Natural killer cell (primary cell): ENCODE data around the gene AKAP5. TPM values are rescaled to one million over a fixed set of nuclear protein-coding genes. Genes with fewer than 3 reads are reported as not detected.
A peak's percentile ranks its signal among the peaks of the same experiment; 100 is the strongest.

ENCODE experiments used
- ATAC-seq, 3 donors: fragments of 150-1000 bp in 2 of 3; fragments of 200-7000 bp in 1 of 3; cut with Tn5 transposase; 1 replicate in 1 of 3; 2 replicates in 2 of 3; pipeline ENCODE4 v1.10.0; 2021; ENCODE audit warnings: mild to moderate bottlenecking in 2 of 3, moderate library complexity in 2 of 3
- DNase-seq, 2 donors: peaks; one replicate each; pipeline versions ENCODE4 v3.0.0 to v3.0.0-alpha.2; 2013 to 2021; ENCODE audit warnings: mixed read lengths in 1 of 2
- H3K27ac ChIP-seq: one replicate; pipeline ENCODE4 v1.5.1; 2013; ENCODE audit warnings: mild to moderate bottlenecking, low read length
- H3K27me3 ChIP-seq: one replicate; pipeline ENCODE4 v1.6.1; 2013; ENCODE audit warnings: low read length; ENCODE audit not compliant: control insufficient read depth, insufficient read depth
- H3K36me3 ChIP-seq: one replicate; pipeline ENCODE4 v1.6.1; 2013; ENCODE audit warnings: low read length; ENCODE audit not compliant: control insufficient read depth, insufficient read depth
- H3K4me1 ChIP-seq: one replicate; pipeline ENCODE4 v1.6.1; 2013; ENCODE audit warnings: low read length; ENCODE audit not compliant: control insufficient read depth, insufficient read depth
- H3K4me3 ChIP-seq: one replicate; pipeline ENCODE4 v1.5.1; 2013; ENCODE audit warnings: low read length
- H3K9me3 ChIP-seq: one replicate; pipeline ENCODE4 v1.6.1; 2013; ENCODE audit warnings: low read length; ENCODE audit not compliant: control insufficient read depth, insufficient read depth
- H3K27ac Mint-ChIP-seq, 2 donors: one replicate each; pipeline ENCODE4 v1.8.0; 2022; ENCODE audit warnings: mild to moderate bottlenecking in 2 of 2, mixed read lengths in 2 of 2, moderate library complexity in 1 of 2
- H3K27me3 Mint-ChIP-seq, 2 donors: one replicate each; pipeline ENCODE4 v1.8.0; 2022; ENCODE audit warnings: low read depth in 2 of 2, mixed read lengths in 2 of 2
- H3K36me3 Mint-ChIP-seq: one replicate; pipeline ENCODE4 v1.8.0; 2022; ENCODE audit warnings: mixed read lengths
- H3K4me1 Mint-ChIP-seq, 2 donors: one replicate each; pipeline ENCODE4 v1.8.0; 2022; ENCODE audit warnings: mixed read lengths in 2 of 2
- H3K4me3 Mint-ChIP-seq: one replicate; pipeline ENCODE4 v1.8.0; 2022; ENCODE audit warnings: mild to moderate bottlenecking, moderate library complexity, mixed read lengths
- H3K9me3 Mint-ChIP-seq, 2 donors: one replicate each; pipeline ENCODE4 v1.8.0; 2022; ENCODE audit warnings: mixed read lengths in 2 of 2
- WGBS: methylation state at CpG from one replicate; pipeline ENCODE4 v1.1.7; 2013; ENCODE audit warnings: missing lambda C conversion rate; ENCODE audit not compliant: insufficient coverage; 5-methylcytosine and 5-hydroxymethylcytosine counted together
- intact Hi-C: fragments of 100-400 bp; cut with micrococcal nuclease; formaldehyde crosslinking; loops from one replicate; pipeline ENCODE4 v1.14.2; 2022
- total RNA-seq, 4 donors: library from RNA; stranded (reverse); fragments of 120-200 nt in 1 of 4; gene quantifications; one replicate each; pipeline versions ENCODE4 v1.2.3 to v1.2.4, GENCODE V29; 2013 to 2022
- TF ChIP-seq, protein P1 (sequence below): fragments of 200-600 bp; IDR thresholded peaks from one replicate; pipeline ENCODE4 v1.8.0; 2022; ENCODE audit warnings: antibody characterized with exemption

The AKAP5 gene
- total RNA-seq, 3 donors from 2014 or later (not counting 1 experiment from before 2014, with no cell fraction given) = 11.1 to 16.3 (median 12.0) TPM

DNA sequence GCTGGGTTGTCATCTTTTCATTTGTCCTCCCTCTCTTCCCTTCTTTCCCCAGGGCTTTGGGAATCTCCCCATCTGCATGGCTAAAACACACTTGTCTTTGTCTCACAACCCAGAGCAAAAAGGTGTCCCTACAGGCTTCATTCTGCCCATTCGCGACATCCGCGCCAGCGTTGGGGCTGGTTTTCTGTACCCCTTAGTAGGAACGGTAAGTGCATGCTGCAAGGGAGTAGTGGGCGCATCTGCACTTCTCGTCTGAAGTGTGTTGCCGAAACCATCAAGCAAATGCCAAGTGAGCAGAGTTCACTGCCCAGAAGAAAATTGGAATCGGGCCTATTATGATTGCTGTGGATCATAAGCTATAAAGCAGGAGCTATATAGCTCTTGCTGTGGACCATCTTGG, 10.6 kb upstream of the AKAP5 start:
- Histone ChIP-seq H3K36me3 (peaks cover 7% of the 10 kb centered on the region), H3K4me1 (peaks cover 13% of the 10 kb centered on the region), H3K4me3 (no peak overlapping the region), H3K27ac (no peak overlapping the region), H3K9me3 (no peaks in the 10 kb centered on the region), H3K27me3 (no peaks in the 10 kb centered on the region)
- H3K4me3 Mint-ChIP-seq = no peak overlapping the region
- TF ChIP-seq, protein P1, sequence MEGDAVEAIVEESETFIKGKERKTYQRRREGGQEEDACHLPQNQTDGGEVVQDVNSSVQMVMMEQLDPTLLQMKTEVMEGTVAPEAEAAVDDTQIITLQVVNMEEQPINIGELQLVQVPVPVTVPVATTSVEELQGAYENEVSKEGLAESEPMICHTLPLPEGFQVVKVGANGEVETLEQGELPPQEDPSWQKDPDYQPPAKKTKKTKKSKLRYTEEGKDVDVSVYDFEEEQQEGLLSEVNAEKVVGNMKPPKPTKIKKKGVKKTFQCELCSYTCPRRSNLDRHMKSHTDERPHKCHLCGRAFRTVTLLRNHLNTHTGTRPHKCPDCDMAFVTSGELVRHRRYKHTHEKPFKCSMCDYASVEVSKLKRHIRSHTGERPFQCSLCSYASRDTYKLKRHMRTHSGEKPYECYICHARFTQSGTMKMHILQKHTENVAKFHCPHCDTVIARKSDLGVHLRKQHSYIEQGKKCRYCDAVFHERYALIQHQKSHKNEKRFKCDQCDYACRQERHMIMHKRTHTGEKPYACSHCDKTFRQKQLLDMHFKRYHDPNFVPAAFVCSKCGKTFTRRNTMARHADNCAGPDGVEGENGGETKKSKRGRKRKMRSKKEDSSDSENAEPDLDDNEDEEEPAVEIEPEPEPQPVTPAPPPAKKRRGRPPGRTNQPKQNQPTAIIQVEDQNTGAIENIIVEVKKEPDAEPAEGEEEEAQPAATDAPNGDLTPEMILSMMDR = no peak
- 96% methylated on average over 10 of the region's 10 CpGs for WGBS
- ATAC-seq (no peak), DNase-seq (no peak)
- H3K9me3 Mint-ChIP-seq = no peaks in the 10 kb centered on the region
- no peak overlapping the region for H3K27ac Mint-ChIP-seq
- no peaks in the 10 kb centered on the region for H3K36me3 Mint-ChIP-seq
- peaks cover 9 to 26% of the 10 kb centered on the region in 2 donors for H3K4me1 Mint-ChIP-seq
- intact Hi-C loops = no loop called here
- no peaks in the 10 kb centered on the region for H3K27me3 Mint-ChIP-seq

DNA sequence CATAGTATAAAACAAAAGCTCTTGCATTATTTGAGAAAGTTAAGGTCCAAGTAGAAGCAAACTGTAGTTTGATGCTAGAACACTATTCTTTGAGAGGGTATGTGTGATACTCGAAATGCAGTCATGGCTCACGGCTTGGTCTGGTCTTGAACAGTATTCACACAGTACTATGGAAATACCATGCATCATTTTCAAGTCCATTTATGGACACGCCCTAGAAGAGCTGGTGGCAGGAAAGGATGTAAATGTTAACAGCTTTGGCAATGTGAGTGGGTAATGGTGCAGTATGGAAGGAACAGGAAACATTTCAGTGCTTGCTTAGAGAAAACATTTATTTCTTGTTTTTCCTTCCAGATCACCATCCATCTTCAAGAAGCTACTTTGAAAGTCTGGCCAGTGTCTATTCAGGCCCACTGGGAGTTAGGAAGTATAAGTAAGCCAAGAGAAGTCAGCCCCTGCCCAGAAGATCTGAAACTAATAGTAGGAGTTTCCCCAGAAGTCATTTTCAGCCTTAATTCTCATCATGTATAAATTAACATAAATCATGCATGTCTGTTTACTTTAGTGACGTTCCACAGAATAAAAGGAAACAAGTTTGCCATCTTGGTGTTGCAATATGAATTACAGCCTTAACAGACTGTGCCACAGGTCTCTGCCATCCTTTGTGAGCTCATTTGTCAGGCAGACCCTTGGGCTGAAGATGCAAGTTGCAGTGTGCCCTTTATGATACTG, 5.7 kb upstream of the AKAP5 start:
- Histone ChIP-seq H3K27me3 (no peaks in the 10 kb centered on the region), H3K9me3 (no peaks in the 10 kb centered on the region), H3K36me3 (peaks cover 2% of the 10 kb centered on the region), H3K4me1 (peaks cover 10% of the 10 kb centered on the region), H3K27ac (no peak overlapping the region), H3K4me3 (no peak overlapping the region)
- Mint-ChIP-seq H3K27ac (peak overlapping the region; percentile 6 to 51), H3K4me1 (peaks cover 5 to 26% of the 10 kb centered on the region in 2 donors), H3K9me3 (no peaks in the 10 kb centered on the region), H3K4me3 (no peak overlapping the region), H3K36me3 (no peaks in the 10 kb centered on the region), H3K27me3 (no peaks in the 10 kb centered on the region)
- ATAC-seq = peak in 1 of 3 donors; percentile 60
- WGBS = 84% methylated on average over 4 of the region's 4 CpGs
- no peak for DNase-seq
- intact Hi-C loops = no loop called here
- TF ChIP-seq, protein P1 = no peak

DNA sequence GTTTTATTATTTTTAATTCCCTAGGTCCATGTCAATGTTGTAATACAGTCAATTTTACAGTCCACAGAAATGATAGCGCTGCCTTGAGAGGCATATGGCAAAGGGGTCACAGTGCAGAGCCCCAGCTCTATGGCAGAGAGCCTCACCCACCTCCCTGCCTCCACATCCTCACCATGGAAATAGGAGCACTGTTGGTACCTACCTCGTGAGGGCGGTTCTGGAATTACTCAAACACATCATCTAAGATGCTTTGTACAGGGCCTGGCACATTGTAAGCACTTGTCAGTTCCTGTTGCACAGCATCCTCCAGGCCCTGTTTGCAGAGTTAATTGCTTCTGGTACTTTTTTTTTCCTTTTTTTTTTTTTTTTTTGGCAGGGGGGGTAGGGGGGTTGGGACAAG, 4.1 kb upstream of the AKAP5 start:
- H3K9me3 Mint-ChIP-seq = no peaks in the 10 kb centered on the region
- no peak overlapping the region for H3K27ac Mint-ChIP-seq
- DNase-seq = no peak
- peaks cover 15 to 32% of the 10 kb centered on the region in 2 donors for H3K4me1 Mint-ChIP-seq
- no peaks in the 10 kb centered on the region for H3K27me3 Mint-ChIP-seq
- no peaks in the 10 kb centered on the region for H3K36me3 Mint-ChIP-seq
- Histone ChIP-seq H3K27me3 (no peaks in the 10 kb centered on the region), H3K4me3 (no peak overlapping the region), H3K9me3 (no peaks in the 10 kb centered on the region), H3K27ac (no peak overlapping the region), H3K4me1 (peaks cover 18% of the 10 kb centered on the region), H3K36me3 (no peaks in the 10 kb centered on the region)
- TF ChIP-seq, protein P1 = no peak
- 95% methylated on average over 3 of the region's 3 CpGs for WGBS
- no peak for ATAC-seq
- H3K4me3 Mint-ChIP-seq = no peak overlapping the region
- intact Hi-C loops = no loop called here

DNA sequence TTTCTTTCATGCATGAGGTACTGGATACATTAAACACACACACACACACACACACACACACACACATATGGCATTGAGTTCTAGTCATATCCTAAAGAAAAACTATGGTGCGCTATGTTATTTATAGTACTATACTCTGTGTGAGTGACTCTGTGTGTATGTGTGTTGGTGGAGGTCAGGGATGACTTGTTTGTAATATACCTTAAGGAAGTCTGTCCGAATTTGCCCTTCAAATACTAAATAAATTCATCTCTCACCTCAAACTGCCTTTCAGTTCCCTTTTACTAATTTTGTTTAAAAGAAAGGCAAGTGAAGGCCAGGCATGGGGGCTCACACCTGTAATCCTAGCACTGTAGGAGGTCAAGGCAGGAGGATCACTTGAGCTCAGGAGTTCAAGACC, 2.1 kb upstream of the AKAP5 start:
- H3K27ac ChIP-seq = no peak overlapping the region
- H3K4me1 ChIP-seq = peaks cover 14% of the 10 kb centered on the region
- intact Hi-C loops = no loop called here
- H3K27me3 Mint-ChIP-seq = no peaks in the 10 kb centered on the region
- H3K27ac Mint-ChIP-seq = peak overlapping the region in 1 of 2 donors; percentile 92
- H3K4me3 ChIP-seq = no peak overlapping the region
- WGBS = no CpG with 5 or more reads among the region's 2 CpGs
- no peak overlapping the region for H3K4me3 Mint-ChIP-seq
- H3K9me3 Mint-ChIP-seq = no peaks in the 10 kb centered on the region
- H3K36me3 Mint-ChIP-seq = no peaks in the 10 kb centered on the region
- TF ChIP-seq, protein P1 = no peak
- ATAC-seq (no peak), DNase-seq (no peak)
- peaks cover 32 to 47% of the 10 kb centered on the region in 2 donors for H3K4me1 Mint-ChIP-seq
- no peaks in the 10 kb centered on the region for H3K27me3 ChIP-seq
- H3K9me3 ChIP-seq = no peaks in the 10 kb centered on the region
- no peaks in the 10 kb centered on the region for H3K36me3 ChIP-seq
